ENCODE data around the gene GNB1L. TPM values are rescaled to one million over a fixed set of nuclear protein-coding genes. Genes with fewer than 3 reads are reported as not detected.

The GNB1L gene
- total and polyA plus RNA-seq, 2 of the 13 experiments (the other 11 are each of a cell fraction or from before 2014, with no cell fraction given): 2.5 to 7.4 TPM

GRCh38 chr22:19824212-19824925, 30.3 kb downstream of the GNB1L start (continued):
- TF ChIP-seq DDIT3 (CRISPR knock-in tag; IDR thresholded peaks at IDR 0.05) (no peak), FOXA1 (IDR thresholded peaks at IDR 0.05) (no peak), FOXA1 (CRISPR knock-in tag; IDR thresholded peaks at IDR 0.05) (no peak), ZBTB38 (CRISPR knock-in tag; IDR thresholded peaks at IDR 0.05) (peak; percentile 15; the same call in 1 of the 2 replicates), ZNF232 (CRISPR knock-in tag; IDR thresholded peaks at IDR 0.05; ENCODE audit: borderline replicate concordance) (peak; percentile 96), JUNB (CRISPR knock-in tag; IDR thresholded peaks at IDR 0.05; ENCODE audit: borderline replicate concordance) (no peak), ZNF451 (CRISPR knock-in tag; IDR thresholded peaks at IDR 0.05) (no peak; the same call in 1 of the 2 replicates), ZNF646 (CRISPR knock-in tag; IDR thresholded peaks at IDR 0.05) (no peak), TBX3 (IDR thresholded peaks at IDR 0.05; ENCODE audit: borderline replicate concordance) (no peak), KDM2A (CRISPR knock-in tag; IDR thresholded peaks at IDR 0.05; ENCODE audit: borderline replicate concordance, low read depth) (peak; percentile 79), HOXD1 (CRISPR knock-in tag; IDR thresholded peaks at IDR 0.05) (no peak), CBX1 (IDR thresholded peaks at IDR 0.05; ENCODE audit: low read depth) (no peak), ZNF709 (CRISPR knock-in tag; IDR thresholded peaks at IDR 0.05) (no peak), ZNF446 (CRISPR knock-in tag; IDR thresholded peaks at IDR 0.05) (no peak), ZNF335 (CRISPR knock-in tag; IDR thresholded peaks at IDR 0.05) (no peak), DMAP1 (CRISPR knock-in tag; IDR thresholded peaks at IDR 0.05) (peak; percentile 63; the same call in 1 of the 2 replicates)
- TF ChIP-seq, protein P1, sequence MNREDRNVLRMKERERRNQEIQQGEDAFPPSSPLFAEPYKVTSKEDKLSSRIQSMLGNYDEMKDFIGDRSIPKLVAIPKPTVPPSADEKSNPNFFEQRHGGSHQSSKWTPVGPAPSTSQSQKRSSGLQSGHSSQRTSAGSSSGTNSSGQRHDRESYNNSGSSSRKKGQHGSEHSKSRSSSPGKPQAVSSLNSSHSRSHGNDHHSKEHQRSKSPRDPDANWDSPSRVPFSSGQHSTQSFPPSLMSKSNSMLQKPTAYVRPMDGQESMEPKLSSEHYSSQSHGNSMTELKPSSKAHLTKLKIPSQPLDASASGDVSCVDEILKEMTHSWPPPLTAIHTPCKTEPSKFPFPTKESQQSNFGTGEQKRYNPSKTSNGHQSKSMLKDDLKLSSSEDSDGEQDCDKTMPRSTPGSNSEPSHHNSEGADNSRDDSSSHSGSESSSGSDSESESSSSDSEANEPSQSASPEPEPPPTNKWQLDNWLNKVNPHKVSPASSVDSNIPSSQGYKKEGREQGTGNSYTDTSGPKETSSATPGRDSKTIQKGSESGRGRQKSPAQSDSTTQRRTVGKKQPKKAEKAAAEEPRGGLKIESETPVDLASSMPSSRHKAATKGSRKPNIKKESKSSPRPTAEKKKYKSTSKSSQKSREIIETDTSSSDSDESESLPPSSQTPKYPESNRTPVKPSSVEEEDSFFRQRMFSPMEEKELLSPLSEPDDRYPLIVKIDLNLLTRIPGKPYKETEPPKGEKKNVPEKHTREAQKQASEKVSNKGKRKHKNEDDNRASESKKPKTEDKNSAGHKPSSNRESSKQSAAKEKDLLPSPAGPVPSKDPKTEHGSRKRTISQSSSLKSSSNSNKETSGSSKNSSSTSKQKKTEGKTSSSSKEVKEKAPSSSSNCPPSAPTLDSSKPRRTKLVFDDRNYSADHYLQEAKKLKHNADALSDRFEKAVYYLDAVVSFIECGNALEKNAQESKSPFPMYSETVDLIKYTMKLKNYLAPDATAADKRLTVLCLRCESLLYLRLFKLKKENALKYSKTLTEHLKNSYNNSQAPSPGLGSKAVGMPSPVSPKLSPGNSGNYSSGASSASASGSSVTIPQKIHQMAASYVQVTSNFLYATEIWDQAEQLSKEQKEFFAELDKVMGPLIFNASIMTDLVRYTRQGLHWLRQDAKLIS (CRISPR knock-in tag; IDR thresholded peaks at IDR 0.05): no peak
- TF ChIP-seq, protein P2, sequence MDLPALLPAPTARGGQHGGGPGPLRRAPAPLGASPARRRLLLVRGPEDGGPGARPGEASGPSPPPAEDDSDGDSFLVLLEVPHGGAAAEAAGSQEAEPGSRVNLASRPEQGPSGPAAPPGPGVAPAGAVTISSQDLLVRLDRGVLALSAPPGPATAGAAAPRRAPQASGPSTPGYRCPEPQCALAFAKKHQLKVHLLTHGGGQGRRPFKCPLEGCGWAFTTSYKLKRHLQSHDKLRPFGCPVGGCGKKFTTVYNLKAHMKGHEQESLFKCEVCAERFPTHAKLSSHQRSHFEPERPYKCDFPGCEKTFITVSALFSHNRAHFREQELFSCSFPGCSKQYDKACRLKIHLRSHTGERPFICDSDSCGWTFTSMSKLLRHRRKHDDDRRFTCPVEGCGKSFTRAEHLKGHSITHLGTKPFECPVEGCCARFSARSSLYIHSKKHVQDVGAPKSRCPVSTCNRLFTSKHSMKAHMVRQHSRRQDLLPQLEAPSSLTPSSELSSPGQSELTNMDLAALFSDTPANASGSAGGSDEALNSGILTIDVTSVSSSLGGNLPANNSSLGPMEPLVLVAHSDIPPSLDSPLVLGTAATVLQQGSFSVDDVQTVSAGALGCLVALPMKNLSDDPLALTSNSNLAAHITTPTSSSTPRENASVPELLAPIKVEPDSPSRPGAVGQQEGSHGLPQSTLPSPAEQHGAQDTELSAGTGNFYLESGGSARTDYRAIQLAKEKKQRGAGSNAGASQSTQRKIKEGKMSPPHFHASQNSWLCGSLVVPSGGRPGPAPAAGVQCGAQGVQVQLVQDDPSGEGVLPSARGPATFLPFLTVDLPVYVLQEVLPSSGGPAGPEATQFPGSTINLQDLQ (CRISPR knock-in tag; IDR thresholded peaks at IDR 0.05): no peak

All from HepG2 (cell line).